GM20000 (cell line): Measurements from ENCODE around the gene RPSA.

Experiments used
- DNase-seq: peaks from one replicate; pipeline ENCODE4 v3.0.0; 2012; ENCODE audit warnings: low spot score
- TF ChIP-seq, protein P1 (sequence below): IDR thresholded peaks from 2 replicates; pipeline ENCODE4 v1.5.1; 2012; ENCODE audit warnings: mild to moderate bottlenecking, control low read depth; ENCODE audit errors: extremely low read depth, missing control alignments

The RPSA gene

GRCh38 chr3:39390181-39390580 is 16.3 kb upstream of the RPSA start:
- TF ChIP-seq, protein P1, sequence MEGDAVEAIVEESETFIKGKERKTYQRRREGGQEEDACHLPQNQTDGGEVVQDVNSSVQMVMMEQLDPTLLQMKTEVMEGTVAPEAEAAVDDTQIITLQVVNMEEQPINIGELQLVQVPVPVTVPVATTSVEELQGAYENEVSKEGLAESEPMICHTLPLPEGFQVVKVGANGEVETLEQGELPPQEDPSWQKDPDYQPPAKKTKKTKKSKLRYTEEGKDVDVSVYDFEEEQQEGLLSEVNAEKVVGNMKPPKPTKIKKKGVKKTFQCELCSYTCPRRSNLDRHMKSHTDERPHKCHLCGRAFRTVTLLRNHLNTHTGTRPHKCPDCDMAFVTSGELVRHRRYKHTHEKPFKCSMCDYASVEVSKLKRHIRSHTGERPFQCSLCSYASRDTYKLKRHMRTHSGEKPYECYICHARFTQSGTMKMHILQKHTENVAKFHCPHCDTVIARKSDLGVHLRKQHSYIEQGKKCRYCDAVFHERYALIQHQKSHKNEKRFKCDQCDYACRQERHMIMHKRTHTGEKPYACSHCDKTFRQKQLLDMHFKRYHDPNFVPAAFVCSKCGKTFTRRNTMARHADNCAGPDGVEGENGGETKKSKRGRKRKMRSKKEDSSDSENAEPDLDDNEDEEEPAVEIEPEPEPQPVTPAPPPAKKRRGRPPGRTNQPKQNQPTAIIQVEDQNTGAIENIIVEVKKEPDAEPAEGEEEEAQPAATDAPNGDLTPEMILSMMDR, result no peak
- no peak for DNase-seq

GRCh38 chr3:39396690-39397089 is 9.8 kb upstream of the RPSA start:
- TF ChIP-seq, protein P1, result no peak
- DNase-seq, result no peak

GRCh38 chr3:39398700-39399099 is 7.8 kb upstream of the RPSA start:
- TF ChIP-seq, protein P1, result no peak
- DNase-seq, result no peak

GRCh38 chr3:39401983-39402382 is 4.5 kb upstream of the RPSA start:
- TF ChIP-seq, protein P1, result no peak
- no peak for DNase-seq

GRCh38 chr3:39404943-39405686 is 1.4 kb upstream of the RPSA start:
- no peak for DNase-seq
- TF ChIP-seq, protein P1, result no peak

- DNase-seq, result no peak
- TF ChIP-seq, protein P1, result no peak
Observed at GRCh38 chr3:39405687-39406367, 693 bp upstream of the RPSA start.

DNA sequence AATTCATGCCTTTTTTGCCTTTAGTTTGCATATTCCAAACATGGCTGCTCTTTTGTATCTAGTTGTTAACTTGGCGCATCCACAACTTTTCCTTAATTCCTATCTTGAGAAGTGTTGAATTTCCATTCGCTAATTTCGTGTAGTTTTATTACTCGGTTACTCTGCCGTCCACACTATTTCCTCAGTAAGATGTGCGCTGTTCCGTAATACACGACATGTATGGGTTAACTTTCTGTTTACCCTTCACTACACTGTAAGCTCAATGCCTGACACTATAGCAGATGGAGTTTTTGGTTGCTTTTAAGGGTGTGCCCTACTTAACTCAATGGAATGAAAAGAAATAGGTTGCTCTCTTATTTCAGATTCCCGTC is 724 bp downstream of the RPSA start:
- TF ChIP-seq, protein P1, result no peak
- DNase-seq, result no peak
